Activated B cell treated with CpG ODN at 0.5 μM for 24 hours (primary cell): Measurements from ENCODE around the gene TMEM167A. TPM values are rescaled to one million over a fixed set of nuclear protein-coding genes. Genes with fewer than 3 reads are reported as not detected.

Source experiments
- ATAC-seq: fragments of 200-7000 bp; cut with Tn5 transposase; one replicate; pipeline ENCODE4 v1.10.0; 2021; ENCODE audit warnings: low read depth, mild to moderate bottlenecking, moderate library complexity
- CTCF ChIA-PET: fragments of 350-600 bp; sonication (Branson Sonifier 250); formaldehyde crosslinking; loops from one replicate; lab custom pipeline; 2021; ENCODE audit warnings: antibody characterized with exemption; lab: Charles Lee
- POLR2A ChIA-PET: fragments of 350-600 bp; sonication (Branson Sonifier 250); formaldehyde crosslinking; loops from one replicate; lab custom pipeline; 2021; ENCODE audit warnings: antibody characterized with exemption; lab: Charles Lee
- DNase-seq: peaks from one replicate; pipeline ENCODE4 v3.0.0; 2022
- H3K27ac Mint-ChIP-seq: one replicate; pipeline ENCODE4 v1.8.0; 2020; ENCODE audit warnings: mixed read lengths
- H3K27me3 Mint-ChIP-seq: one replicate; pipeline ENCODE4 v1.8.0; 2021; ENCODE audit warnings: mixed read lengths
- H3K36me3 Mint-ChIP-seq: one replicate; pipeline ENCODE4 v1.8.0; 2021; ENCODE audit warnings: low read depth, mixed read lengths
- H3K4me1 Mint-ChIP-seq: one replicate; pipeline ENCODE4 v1.8.0; 2021; ENCODE audit warnings: mixed read lengths
- H3K4me3 Mint-ChIP-seq: one replicate; pipeline ENCODE4 v1.8.0; 2020; ENCODE audit warnings: mild to moderate bottlenecking, mixed read lengths
- H3K9me3 Mint-ChIP-seq: one replicate; pipeline ENCODE4 v1.8.0; 2020; ENCODE audit warnings: mixed read lengths
- CTCF ChIP-seq: fragments of 200-600 bp; IDR thresholded peaks from one replicate; pipeline ENCODE4 v1.8.0; 2022; ENCODE audit warnings: antibody characterized with exemption, mild to moderate bottlenecking
- intact Hi-C: fragments of 100-400 bp; cut with micrococcal nuclease; formaldehyde crosslinking; loops from one replicate; pipeline ENCODE4 v1.15.1; 2024
- total RNA-seq: library from RNA; stranded (reverse); gene quantifications from 2 replicates; pipeline ENCODE4 v1.2.3, GENCODE V29; 2022

TMEM167A gene
- total RNA-seq, 1 donor from 2014 or later, result 50.3 TPM

DNA sequence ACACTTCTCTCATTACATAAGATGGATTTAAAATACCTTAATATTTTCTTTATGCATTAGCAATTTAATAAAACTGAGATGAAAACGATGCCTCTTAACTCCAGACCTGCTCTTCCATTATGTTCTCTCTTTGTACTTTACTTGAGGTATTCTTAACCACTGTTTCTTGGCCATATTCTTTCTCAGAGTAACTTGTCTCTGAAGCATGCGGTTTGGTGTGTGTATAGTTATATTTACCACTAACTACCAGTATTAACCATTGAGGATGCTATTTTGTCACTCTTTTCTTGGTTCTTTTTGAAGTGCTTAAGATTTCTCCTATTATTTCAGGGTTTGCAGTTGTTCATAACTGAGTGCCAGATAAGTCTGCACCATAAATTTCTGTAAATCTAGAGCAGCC, 17.9 kb downstream of the TMEM167A start:
- CTCF ChIA-PET, result no interaction called here
- intact Hi-C loops, result no loop called here
- no peaks in the 10 kb centered on the region for H3K27me3 Mint-ChIP-seq
- peaks cover 17% of the 10 kb centered on the region for H3K4me1 Mint-ChIP-seq
- H3K9me3 Mint-ChIP-seq, result no peaks in the 10 kb centered on the region
- POLR2A ChIA-PET, result no interaction called here
- H3K4me3 Mint-ChIP-seq, result no peak overlapping the region
- TF ChIP-seq CTCF, result no peak
- ATAC-seq (no peak), DNase-seq (no peak)
- peaks cover 80% of the 10 kb centered on the region for H3K36me3 Mint-ChIP-seq
- H3K27ac Mint-ChIP-seq, result no peak overlapping the region

- TF ChIP-seq CTCF, result no peak
- Mint-ChIP-seq H3K36me3 (peaks cover 83% of the 10 kb centered on the region), H3K4me3 (no peak overlapping the region), H3K9me3 (no peaks in the 10 kb centered on the region), H3K27me3 (no peaks in the 10 kb centered on the region), H3K4me1 (peaks cover 17% of the 10 kb centered on the region), H3K27ac (no peak overlapping the region)
- DNase-seq (no peak), ATAC-seq (no peak)
- intact Hi-C loops, result no loop called here
- CTCF ChIA-PET, result no interaction called here
- POLR2A ChIA-PET, result no interaction called here
These were observed 18.5 kb downstream of the TMEM167A start for GRCh38 chr5:83058726-83059125.

DNA sequence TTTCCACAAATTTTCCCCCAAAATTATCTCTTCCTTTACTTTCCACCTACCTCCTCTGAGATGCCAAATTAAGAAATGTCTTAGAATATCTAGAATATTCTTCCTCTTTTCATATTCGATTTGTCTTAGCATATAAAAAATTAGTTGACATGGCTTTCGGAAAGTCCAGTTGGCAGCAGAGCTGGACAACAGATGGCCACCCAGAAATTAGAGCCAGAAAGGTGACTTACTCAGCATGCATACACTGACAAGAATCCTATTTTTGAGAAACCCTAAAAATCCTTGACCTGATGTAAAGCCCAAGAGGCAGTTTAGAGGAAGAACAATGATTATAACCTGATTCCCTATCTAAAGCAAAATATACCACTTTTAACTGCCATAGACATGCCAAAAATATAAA, 22.0 kb downstream of the TMEM167A start:
- intact Hi-C loops, result no loop called here
- no peak for TF ChIP-seq CTCF
- DNase-seq (no peak), ATAC-seq (no peak)
- CTCF ChIA-PET, result no interaction called here
- peaks cover 74% of the 10 kb centered on the region for H3K36me3 Mint-ChIP-seq
- no peaks in the 10 kb centered on the region for H3K9me3 Mint-ChIP-seq
- POLR2A ChIA-PET, result no interaction called here
- H3K27me3 Mint-ChIP-seq, result no peaks in the 10 kb centered on the region
- no peak overlapping the region for H3K4me3 Mint-ChIP-seq
- H3K4me1 Mint-ChIP-seq, result peaks cover 17% of the 10 kb centered on the region
- H3K27ac Mint-ChIP-seq, result no peak overlapping the region

DNA sequence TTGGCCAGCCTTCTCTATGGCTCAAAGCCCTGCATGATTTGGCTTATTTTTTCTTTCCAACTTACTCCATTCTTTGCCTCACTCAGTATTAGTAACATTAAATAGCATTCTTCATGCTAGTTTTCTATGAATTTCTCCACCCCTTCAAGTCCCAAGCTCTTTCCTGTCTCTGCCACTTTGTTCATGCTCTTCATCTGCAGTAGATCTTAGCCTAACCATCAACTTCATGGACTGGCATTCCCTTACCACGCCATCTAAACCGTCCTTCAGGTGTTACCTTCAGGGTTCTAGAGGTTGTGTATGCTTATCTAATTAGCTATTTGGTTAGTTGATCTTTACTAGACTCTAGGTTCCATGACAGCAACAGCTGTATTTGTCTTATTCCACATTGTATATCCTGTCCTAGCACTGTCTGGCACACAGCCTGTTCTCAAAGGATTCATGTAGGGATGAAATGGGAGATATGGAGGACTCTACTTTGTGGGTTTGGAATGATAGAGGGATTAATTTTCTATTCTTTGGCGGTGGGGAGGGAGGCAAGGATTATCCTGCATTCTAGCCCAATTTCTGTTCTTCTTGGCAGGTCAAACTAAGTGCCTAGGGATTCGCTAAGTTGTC, 26.4 kb downstream of the TMEM167A start:
- CTCF ChIA-PET, result no interaction called here
- no peak overlapping the region for H3K27ac Mint-ChIP-seq
- H3K9me3 Mint-ChIP-seq, result no peaks in the 10 kb centered on the region
- H3K36me3 Mint-ChIP-seq, result peaks cover 39% of the 10 kb centered on the region
- TF ChIP-seq CTCF, result no peak
- no peak overlapping the region for H3K4me3 Mint-ChIP-seq
- H3K4me1 Mint-ChIP-seq, result no peaks in the 10 kb centered on the region
- no peak for ATAC-seq
- intact Hi-C loops, result no loop called here
- no peaks in the 10 kb centered on the region for H3K27me3 Mint-ChIP-seq
- no peak for DNase-seq
- POLR2A ChIA-PET, result no interaction called here

DNA sequence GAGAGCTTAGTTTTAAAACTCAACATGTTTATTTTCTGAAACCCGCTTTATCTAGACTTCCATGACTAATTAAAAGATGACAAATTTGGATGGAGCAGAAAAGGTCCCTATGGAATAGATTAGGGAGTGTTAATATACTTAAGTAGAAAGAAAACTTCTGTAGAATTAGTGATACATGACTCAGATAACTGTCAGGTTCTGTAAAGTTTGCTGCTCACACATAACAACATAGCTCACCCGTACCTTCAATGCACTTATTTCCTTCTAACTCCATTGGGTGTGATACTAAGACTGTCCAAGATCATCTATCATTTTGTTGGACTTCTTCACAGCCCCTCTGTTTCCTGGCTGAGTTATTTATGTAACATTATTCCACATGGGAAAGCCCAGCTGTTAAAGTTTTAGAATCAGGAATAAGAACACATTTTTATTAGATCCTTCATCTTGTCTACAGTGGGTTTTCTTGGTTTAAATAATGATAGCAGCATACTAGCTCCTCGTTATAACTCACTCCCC, 27.8 kb downstream of the TMEM167A start:
- TF ChIP-seq CTCF, result no peak
- H3K4me1 Mint-ChIP-seq, result no peaks in the 10 kb centered on the region
- no peaks in the 10 kb centered on the region for H3K27me3 Mint-ChIP-seq
- no peaks in the 10 kb centered on the region for H3K9me3 Mint-ChIP-seq
- peaks cover 27% of the 10 kb centered on the region for H3K36me3 Mint-ChIP-seq
- DNase-seq (no peak), ATAC-seq (no peak)
- intact Hi-C loops, result no loop called here
- CTCF ChIA-PET, result no interaction called here
- no peak overlapping the region for H3K27ac Mint-ChIP-seq
- POLR2A ChIA-PET, result no interaction called here
- H3K4me3 Mint-ChIP-seq, result no peak overlapping the region
